ENCODE data around the gene LYRM1.
"Not testable (repeated sequence)": the region's sequence is repeated elsewhere in the genome, so short reads cannot be mapped to it uniquely, and the experiment has no call there.

LYRM1 gene

DNA sequence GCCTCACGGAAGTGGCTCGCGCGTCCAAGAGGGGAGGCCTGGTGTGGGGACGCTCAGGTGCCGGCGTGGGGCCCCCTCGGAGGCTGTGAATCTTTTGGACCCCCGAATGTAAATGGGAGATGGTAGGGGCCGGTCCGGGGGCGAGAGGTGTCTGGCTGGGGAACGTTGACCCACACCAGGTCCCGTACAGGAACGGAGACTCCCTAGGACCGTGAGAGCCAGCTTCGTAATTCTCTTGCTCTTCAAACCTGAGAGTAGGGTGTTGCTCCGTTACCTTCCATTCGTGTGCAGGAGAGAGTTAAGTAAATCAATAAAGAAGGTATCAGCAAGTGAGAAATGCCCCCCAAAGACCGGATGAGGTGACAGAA, 481 bp downstream of the LYRM1 start:
- in situ Hi-C loops (cut with HindIII; ENCODE audit: low sequenced_read_pairs) = no loop called here

DNA sequence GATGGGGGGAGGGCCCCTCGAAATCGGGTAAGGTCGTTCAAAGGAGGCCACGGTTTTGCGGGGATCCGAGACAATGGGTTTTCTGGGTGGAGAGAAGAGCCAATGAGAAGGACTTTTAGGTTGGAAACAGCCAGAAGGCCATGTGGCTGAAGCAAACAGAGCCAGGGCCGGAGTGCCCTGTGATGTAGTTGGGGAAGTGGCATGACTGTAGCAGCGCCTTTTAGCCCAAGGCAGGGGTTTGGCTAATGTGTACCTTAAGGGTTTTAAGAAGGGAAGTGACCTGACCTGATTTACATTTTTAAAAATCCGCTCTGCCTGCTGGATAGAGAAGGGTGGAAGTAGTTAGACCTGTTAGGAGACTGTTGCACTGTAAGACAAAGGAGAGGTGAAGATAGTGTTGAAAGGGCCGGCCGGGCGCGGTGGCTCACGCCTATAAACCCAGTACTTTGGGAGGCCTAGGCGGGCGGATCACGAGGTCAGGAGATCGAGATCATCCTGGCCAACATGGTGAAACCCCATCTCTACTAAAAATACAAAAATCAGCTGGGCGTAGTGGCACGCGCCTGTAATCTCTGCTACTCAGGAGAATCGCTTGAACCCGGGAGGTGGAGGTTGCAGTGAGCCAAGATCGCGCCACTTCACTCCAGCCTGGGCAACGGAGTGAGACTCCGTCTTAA, 1.0 kb downstream of the LYRM1 start:
- in situ Hi-C loops (cut with HindIII; ENCODE audit: low sequenced_read_pairs) = no loop called here

DNA sequence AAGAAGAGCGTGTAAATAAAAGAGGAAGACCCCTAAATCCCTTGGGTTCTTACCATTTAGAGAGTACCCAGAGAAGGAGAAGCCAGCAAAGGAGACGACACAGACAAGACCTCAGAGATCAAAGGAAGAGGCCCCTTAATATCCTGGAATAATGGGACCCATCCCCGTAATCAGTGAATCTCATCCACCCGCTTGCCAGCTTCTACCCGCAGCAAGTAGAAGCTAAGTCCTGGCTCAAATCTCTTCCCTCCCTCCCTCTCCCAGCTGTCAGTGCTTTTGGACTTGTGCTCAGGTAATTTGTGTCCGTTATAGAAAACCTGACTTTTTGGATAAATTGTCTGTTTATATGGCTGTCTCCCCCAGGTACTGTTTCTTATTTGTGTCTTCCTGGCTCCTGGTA, 1.9 kb downstream of the LYRM1 start:
- in situ Hi-C loops (cut with HindIII; ENCODE audit: low sequenced_read_pairs) = no loop called here

DNA sequence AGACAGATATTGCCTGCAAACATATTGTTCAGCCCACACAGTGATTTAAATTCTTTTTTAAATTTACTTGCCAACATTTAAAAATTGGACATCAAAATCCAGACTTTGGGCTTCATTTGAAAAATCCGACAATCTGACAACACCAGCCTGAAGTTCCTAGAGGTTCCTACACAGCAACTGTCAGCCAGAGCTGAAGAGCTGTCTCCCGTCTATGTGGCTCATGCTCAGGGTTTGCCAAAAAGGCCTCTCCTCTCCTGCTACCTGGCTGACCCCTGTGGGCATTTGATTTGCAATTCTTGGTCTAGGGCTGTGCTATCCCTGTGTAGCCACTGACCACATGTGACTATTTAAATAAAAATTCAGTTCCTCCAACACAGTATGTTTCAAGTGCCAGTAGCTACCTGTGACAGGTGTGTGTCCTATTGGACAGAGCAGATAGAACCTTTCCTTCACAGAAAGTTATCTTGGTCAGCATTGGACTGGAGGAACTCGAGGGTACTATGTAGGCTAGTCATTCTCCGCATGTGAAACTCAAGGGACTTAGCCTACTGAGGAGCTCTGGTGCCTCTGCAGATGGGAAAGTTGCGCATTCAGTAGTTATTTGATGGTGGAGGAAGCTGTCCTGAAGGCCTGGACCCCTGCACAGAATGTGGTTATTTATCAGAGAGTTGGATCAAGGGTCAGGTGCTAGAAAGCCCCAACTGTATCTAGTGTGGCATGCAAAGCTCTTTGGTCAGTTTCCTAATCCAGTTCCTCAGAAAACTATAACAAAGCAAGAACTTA, 2.7 kb downstream of the LYRM1 start:
- in situ Hi-C loops (cut with HindIII; ENCODE audit: low sequenced_read_pairs) = no loop called here

GRCh38 chr16:20903899-20904506, 3.4 kb downstream of the LYRM1 start:
- in situ Hi-C loops (cut with HindIII; ENCODE audit: low sequenced_read_pairs) = no loop called here

DNA sequence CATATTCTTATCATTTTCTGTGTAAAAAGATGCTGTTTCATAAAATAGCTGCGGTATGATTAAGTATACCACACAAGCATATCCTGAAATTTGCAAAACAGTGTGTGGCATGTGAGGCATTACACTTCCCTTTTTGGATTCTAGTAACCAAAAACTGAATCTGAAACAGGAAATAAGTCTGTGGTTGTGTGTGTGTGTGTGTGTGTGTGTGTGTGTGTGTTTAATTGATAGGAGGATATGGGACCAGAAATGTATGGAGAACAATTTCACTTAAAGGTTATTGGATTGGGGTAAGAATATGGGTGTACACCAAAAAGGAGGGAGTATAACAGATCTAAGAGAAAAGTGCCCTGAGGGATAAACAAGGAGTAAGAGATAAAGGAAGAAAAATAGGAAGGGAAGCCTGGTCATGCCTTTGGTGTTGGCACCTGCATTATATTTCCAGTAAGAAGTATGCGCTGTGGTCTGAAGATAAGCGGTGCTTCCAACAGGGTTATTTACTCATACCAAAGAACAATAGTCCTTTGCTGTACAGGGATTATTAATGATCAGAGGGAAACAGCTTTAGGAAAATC, 4.0 kb downstream of the LYRM1 start:
- in situ Hi-C loops (cut with HindIII; ENCODE audit: low sequenced_read_pairs) = no loop called here

- in situ Hi-C loops (cut with HindIII; ENCODE audit: low sequenced_read_pairs) = no loop called here
Measured at GRCh38 chr16:20905576-20905975, 5.0 kb downstream of the LYRM1 start.

DNA sequence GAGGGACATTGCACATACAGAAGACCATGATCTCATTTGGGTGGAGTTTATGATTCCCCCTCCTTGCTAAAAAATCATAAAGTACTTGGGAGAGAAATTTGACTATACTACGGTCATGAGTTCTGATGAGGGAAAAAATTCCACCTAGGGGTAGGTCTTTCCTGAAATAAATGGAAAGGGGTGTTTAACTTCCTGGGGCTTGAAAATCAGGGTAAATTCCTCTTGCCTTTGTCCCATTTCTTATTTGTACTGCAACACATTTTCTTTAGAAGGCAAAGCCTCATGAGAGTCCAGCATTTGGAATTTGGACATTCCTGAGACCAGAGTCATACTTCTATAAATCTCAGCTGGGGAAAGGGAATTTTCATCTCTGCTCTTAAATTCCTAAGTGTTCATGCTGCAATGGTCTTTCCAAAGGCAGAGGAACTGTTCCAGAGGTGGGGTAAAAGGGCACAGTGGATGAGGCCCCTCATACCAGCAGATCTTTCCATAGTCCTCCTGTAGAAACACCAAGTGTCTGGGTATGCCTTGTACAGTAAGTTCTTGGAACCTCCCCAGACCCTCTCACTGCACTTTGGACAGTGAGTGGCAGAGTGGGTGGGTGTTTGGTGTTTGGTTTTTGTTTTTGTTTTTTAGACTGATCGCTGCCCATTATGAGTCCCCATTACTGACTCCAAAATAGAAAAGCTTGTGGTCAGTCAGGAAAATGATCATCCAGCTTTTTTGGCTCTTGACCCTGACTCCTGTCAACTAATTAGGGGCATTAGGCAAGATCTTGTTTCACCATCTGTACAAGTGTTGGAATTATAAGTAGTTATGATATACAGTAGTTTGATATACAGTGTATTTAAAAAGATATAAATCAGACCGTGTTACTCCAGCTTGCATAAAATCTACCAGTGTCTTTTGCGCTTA, 6.0 kb downstream of the LYRM1 start:
- in situ Hi-C loops (cut with HindIII; ENCODE audit: low sequenced_read_pairs) = no loop called here

DNA sequence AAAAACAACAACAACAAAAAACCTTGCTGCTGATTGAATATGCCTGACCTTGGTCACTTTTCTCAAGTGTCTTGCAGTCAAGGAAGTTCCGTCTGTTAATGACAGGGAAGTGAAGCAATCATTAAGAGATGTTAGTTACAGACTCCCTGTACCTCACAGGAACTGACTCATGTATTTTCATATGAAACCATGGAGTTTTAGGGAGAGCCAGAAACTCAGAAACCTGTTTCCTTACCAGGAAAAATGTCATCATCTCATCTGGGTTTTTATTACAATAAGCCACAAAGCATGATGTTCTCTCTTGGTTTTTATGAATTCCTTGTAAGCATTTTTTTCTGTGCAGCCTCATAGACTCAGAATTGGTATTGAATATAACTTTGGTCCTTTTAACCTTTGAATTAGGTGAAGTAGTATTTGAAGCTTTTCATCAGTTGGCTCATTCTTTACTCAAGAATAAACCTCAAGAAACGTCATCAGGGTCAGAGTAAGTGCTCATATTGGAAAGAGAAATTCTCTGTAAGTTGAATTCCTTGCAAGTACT, 10.3 kb downstream of the LYRM1 start:
- in situ Hi-C loops (cut with HindIII; ENCODE audit: low sequenced_read_pairs) = no loop called here

- in situ Hi-C loops (cut with HindIII; ENCODE audit: low sequenced_read_pairs) = no loop called here
Measured at GRCh38 chr16:20911361-20911760, 10.8 kb downstream of the LYRM1 start.

- in situ Hi-C loops (cut with HindIII; ENCODE audit: low sequenced_read_pairs) = no loop called here
Measured at GRCh38 chr16:20916289-20916688, 15.7 kb downstream of the LYRM1 start.

DNA sequence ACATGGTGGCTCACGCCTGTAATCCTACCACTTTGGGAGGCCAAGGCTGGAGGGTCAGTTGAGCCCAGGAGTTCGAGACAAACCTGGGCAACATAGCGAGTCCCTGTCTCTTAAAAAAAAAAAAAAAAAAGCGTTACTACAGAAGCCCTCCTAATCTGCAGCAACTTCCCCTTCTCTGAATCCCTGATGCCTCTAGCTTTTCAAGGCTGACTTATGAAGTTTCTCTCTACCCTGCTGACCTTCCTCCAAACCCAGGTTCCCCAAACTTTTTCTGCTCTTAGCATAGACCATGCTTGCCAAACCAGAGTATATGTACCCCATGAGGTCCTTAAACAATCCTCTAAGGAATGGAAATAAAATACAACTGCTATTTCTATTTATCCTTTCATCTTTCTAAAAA, 16.4 kb downstream of the LYRM1 start:
- in situ Hi-C loops (cut with HindIII; ENCODE audit: low sequenced_read_pairs) = no loop called here

- in situ Hi-C loops (cut with HindIII; ENCODE audit: low sequenced_read_pairs) = no loop called here
Measured at GRCh38 chr16:20918486-20919239, 18.1 kb downstream of the LYRM1 start.

DNA sequence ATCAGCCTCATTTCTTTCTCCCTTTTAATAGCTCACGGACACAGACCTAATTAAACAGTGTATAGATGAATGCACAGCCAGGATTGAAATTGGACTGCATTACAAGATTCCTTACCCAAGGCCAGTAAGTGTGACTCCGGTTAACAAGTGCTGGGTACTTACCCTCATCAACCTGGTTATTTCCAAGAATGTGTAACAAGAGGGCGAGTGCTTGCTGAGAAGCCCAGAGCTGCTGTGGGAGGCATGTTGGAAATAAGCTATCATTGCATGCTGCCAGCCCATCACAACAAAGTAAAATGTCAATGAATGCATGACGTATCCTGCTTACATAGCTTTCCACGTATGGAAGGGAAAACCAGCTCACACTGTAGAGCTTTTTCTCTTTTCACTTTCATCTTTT, 19.5 kb downstream of the LYRM1 start:
- in situ Hi-C loops (cut with HindIII; ENCODE audit: low sequenced_read_pairs) = no loop called here

DNA sequence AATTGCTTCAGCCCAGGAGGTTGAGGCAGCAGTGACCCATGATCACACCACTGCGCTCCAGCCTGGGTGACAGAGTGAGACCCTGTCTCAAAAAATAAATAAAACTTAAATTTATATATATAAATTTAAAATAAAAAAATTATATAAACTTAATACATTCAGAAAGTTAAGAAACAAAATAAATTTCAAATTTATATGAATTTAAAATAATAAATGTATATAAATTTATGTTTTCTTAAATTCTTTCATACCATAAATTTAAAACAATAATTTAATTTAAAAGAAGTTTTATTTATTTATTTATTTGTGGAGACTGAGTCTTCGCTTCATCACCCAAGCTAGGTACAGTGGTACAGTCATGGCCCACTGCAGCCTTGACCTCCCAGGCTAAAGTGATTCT, 20.2 kb downstream of the LYRM1 start:
- in situ Hi-C loops (cut with HindIII; ENCODE audit: low sequenced_read_pairs) = no loop called here

DNA sequence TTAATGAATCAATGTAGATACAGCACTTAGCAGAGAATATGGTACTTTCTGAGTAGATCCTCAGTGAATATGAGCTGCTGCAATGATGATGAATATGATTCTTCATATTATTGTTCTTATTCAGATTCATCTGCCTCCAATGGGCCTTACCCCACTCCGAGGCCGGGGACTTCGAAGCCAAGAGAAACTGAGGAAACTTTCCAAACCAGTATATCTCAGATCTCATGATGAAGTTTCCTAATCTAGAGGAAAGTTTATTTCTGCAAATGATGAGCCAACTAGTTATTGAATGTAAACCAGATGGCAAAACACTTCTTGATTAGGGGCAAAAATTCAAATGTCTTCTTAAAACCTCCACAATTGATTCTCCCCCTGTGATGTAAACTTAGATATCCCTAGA, 23.3 kb downstream of the LYRM1 start:
- in situ Hi-C loops (cut with HindIII; ENCODE audit: low sequenced_read_pairs) = no loop called here

GRCh38 chr16:20925751-20926150, 25.2 kb downstream of the LYRM1 start:
- in situ Hi-C loops (cut with HindIII; ENCODE audit: low sequenced_read_pairs) = no loop called here

DNA sequence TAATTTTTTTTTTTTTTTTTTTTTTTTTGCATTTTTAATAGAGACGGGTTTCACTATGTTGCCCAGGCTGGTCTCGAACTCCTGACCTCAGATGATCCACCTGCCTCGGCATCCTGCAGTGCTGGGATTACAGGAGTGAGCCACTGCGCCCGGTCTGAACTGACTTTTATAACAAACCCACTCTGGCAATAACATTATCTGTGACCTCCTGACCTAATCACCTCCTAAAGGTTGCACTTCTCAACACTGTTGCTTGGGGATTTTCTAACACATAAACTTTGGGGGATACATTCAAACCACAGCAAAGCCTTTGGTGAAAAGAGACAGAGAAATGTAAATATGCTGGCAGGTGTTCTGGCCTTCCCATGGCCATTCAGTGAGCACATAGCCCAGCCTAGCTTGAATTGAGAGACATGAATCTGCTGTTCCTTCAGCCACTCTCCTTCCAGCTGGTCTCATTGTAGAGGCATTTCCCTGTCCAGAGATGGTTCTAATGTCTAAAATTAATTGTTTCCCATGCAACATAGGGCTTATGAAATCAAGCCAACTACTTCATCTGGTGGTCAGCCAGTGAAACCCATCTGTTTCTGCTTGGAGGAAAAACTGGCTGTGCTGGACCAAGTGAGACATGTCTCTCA, 28.3 kb downstream of the LYRM1 start:
- in situ Hi-C loops (cut with HindIII; ENCODE audit: low sequenced_read_pairs) = no loop called here

DNA sequence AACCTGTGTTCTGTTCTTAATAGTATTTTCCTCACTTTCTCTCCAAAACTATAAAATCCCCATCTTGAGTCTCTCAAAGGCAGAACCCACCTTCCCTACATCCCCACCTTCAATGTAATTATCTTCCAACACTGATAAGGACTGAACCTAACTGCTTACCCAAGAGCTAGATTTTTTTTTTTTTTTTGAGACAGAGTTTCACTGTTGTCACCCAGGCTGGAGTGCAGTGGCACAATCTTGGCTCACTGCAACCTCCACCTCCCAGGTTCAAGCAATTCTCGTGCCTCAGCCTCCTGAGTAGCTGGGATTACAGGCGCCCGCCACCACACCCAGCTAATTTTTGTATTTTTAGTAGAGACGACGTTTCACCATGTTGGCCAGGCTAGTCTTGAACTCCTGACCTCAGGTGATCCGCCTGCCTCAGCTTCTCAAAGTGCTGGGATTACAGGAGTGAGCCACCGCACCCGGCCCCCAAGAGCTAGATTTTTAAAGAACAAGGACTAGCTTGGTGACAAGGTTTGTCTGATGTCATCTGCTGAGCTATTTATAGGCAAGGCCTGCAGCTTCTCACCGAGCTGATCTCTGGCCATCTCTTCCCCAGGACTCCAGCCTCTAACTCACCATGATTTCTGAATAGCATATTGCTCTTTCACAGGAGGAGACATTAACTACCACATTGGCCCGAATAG, 29.2 kb downstream of the LYRM1 start:
- in situ Hi-C loops (cut with HindIII; ENCODE audit: low sequenced_read_pairs) = not testable (repeated sequence)

Data from DLD1 (cell line).